Hepatocyte (in vitro differentiated cells): Measurements from ENCODE around the gene CREBBP. TPM values are rescaled to one million over a fixed set of nuclear protein-coding genes. Genes with fewer than 3 reads are reported as not detected.

Source experiments
- DNase-seq: peaks from one replicate; pipeline ENCODE4 v3.0.0-alpha.2; 2016; ENCODE audit warnings: low spot score
- H2AFZ ChIP-seq: fragments of 200-600 bp; sonication (generic); 2 replicates; pipeline ENCODE4 v1.6.0; 2016; ENCODE audit warnings: antibody characterized with exemption, mild to moderate bottlenecking
- H3K27ac ChIP-seq: fragments of 200-600 bp; sonication (generic); 2 replicates; pipeline ENCODE4 v1.5.1; 2016; ENCODE audit warnings: mild to moderate bottlenecking
- H3K27me3 ChIP-seq: fragments of 200-600 bp; sonication (generic); 2 replicates; pipeline ENCODE4 v1.6.1; 2016
- H3K36me3 ChIP-seq: fragments of 200-600 bp; sonication (generic); replicated peaks from 2 replicates; pipeline ENCODE4 v1.5.1; 2016; ENCODE audit warnings: low read depth; ENCODE audit not compliant: insufficient read depth
- H3K4me1 ChIP-seq: fragments of 200-600 bp; sonication (generic); 2 replicates; pipeline ENCODE4 v1.5.1; 2016; ENCODE audit warnings: mild to moderate bottlenecking, moderate library complexity; ENCODE audit not compliant: insufficient read depth
- H3K4me2 ChIP-seq: fragments of 200-600 bp; sonication (generic); 2 replicates; pipeline ENCODE4 v1.6.0; 2016
- H3K4me3 ChIP-seq: fragments of 200-600 bp; sonication (generic); 2 replicates; pipeline ENCODE4 v1.5.1; 2016; ENCODE audit warnings: mild to moderate bottlenecking
- H3K79me2 ChIP-seq: fragments of 200-600 bp; sonication (generic); 2 replicates; pipeline ENCODE4 v1.6.0; 2017; ENCODE audit warnings: mild to moderate bottlenecking
- H3K9me2 ChIP-seq: fragments of 200-600 bp; sonication (generic); replicated peaks from 2 replicates; pipeline ENCODE4 v1.6.0; 2017; ENCODE audit warnings: mild to moderate bottlenecking; ENCODE audit not compliant: insufficient read depth
- H3K9me3 ChIP-seq: fragments of 200-600 bp; sonication (generic); 2 replicates; pipeline ENCODE4 v1.5.1; 2016; ENCODE audit warnings: low read depth, mild to moderate bottlenecking
- H4K20me1 ChIP-seq: fragments of 200-600 bp; sonication (generic); 2 replicates; pipeline ENCODE4 v1.6.0; 2016; ENCODE audit warnings: mild to moderate bottlenecking; ENCODE audit not compliant: insufficient read depth, poor library complexity, severe bottlenecking
- EZH2 ChIP-seq: fragments of 200-600 bp; sonication (generic); IDR thresholded peaks from 2 replicates; pipeline ENCODE4 v1.6.1; 2016; ENCODE audit warnings: antibody characterized with exemption, mild to moderate bottlenecking, borderline replicate concordance
- EZH2phosphoT487 ChIP-seq: fragments of 200-600 bp; sonication (generic); IDR thresholded peaks from one replicate; pipeline ENCODE4 v1.6.1; 2018; ENCODE audit warnings: antibody characterized with exemption, mild to moderate bottlenecking, low read depth, moderate library complexity; ENCODE audit not compliant: unreplicated experiment, severe bottlenecking
- WGBS: methylation state at CpG from one replicate; pipeline ENCODE4 v1.1.6; 2016; ENCODE audit warnings: low lambda C conversion rate; ENCODE audit errors: missing lambda C conversion rate; 5-methylcytosine and 5-hydroxymethylcytosine counted together
- polyA plus RNA-seq: library from polyadenylated mRNA; unstranded; fragments of >200 nt; fragmentation: Nextera tagmentation; extraction: Ambion mirVana; gene quantifications from 2 replicates; pipeline ENCODE4 v1.2.1, GENCODE V29; 2016
- total RNA-seq: library from RNA; depleted of rRNA; stranded (reverse); fragments of >200 nt; gene quantifications from 2 replicates; pipeline ENCODE4 v1.2.3, GENCODE V29; 2014
- TF ChIP-seq, protein P1 (sequence below): fragments of 200-600 bp; sonication (generic); IDR thresholded peaks from 2 replicates; pipeline ENCODE4 v1.5.1; 2016; ENCODE audit warnings: antibody characterized with exemption, mild to moderate bottlenecking; ENCODE audit not compliant: poor library complexity

Gene CREBBP
- total and polyA plus RNA-seq, 2 experiments from 2014 or later = 18.9 to 31.5 TPM

DNA sequence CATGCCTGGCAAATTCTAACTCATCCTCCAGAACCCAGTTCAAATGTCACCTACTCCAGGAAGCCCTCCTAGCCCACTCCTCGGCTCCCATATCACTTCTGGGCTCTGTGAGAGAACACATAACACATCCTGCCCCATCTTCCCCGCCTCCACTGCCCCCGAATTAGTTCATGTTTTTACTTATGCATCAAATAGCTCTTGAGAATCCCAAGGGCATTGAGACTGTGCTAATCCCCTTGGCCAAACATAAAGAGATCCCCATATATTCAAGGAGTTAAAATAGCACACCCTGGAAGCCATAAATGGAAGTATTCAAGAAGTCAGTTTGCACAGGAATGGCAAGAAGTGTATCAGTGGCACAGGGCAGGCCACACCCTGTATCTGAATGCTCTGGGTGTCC is 2.0 kb upstream of the CREBBP start:
- Histone ChIP-seq H4K20me1 (peaks cover 23% of the 10 kb centered on the region), H3K9me3 (no peaks in the 10 kb centered on the region), H3K9me2 (no peaks in the 10 kb centered on the region), H3K4me3 (no peak overlapping the region), H3K27me3 (no peaks in the 10 kb centered on the region), H3K79me2 (peaks cover 27% of the 10 kb centered on the region), H2AFZ (no peak overlapping the region), H3K36me3 (no peaks in the 10 kb centered on the region), H3K4me2 (no peak overlapping the region), H3K27ac (no peak overlapping the region), H3K4me1 (peaks cover 15% of the 10 kb centered on the region)
- no peak for DNase-seq
- TF ChIP-seq, protein P1, sequence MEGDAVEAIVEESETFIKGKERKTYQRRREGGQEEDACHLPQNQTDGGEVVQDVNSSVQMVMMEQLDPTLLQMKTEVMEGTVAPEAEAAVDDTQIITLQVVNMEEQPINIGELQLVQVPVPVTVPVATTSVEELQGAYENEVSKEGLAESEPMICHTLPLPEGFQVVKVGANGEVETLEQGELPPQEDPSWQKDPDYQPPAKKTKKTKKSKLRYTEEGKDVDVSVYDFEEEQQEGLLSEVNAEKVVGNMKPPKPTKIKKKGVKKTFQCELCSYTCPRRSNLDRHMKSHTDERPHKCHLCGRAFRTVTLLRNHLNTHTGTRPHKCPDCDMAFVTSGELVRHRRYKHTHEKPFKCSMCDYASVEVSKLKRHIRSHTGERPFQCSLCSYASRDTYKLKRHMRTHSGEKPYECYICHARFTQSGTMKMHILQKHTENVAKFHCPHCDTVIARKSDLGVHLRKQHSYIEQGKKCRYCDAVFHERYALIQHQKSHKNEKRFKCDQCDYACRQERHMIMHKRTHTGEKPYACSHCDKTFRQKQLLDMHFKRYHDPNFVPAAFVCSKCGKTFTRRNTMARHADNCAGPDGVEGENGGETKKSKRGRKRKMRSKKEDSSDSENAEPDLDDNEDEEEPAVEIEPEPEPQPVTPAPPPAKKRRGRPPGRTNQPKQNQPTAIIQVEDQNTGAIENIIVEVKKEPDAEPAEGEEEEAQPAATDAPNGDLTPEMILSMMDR = no peak
- TF ChIP-seq EZH2 (no peak), EZH2phosphoT487 (no peak)
- WGBS = 96% methylated on average over 3 of the region's 3 CpGs

DNA sequence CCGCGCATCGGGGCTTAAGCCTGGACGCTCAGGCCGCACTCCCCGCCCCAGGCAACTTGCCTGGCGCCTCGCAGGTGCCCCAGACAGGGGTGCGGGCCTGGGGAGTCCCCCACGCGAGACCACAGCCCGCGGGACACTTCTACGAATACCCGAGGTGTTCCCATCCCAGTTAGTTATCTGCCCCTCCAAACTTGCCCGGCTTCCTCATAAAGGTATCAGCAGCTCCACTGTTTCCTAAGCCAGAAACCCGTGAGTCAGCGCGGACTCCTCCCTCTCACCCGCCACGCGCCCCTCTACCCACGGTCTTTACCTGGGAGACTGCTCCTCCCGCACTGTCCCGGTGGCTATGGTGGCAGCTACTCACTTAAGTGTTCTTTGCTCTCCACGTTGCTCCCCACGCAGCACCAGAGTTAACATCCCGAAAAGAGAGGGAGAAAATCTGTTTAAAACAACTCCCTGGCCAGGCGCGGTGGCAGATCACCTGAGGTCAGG is 1.0 kb upstream of the CREBBP start:
- Histone ChIP-seq H3K36me3 (no peaks in the 10 kb centered on the region), H2AFZ (peak overlapping the region; percentile 95), H3K79me2 (peaks cover 37% of the 10 kb centered on the region), H4K20me1 (peaks cover 33% of the 10 kb centered on the region), H3K9me3 (no peaks in the 10 kb centered on the region), H3K4me1 (peaks cover 25% of the 10 kb centered on the region), H3K4me3 (peak overlapping the region; percentile 77), H3K4me2 (peak overlapping the region; percentile 100), H3K9me2 (no peaks in the 10 kb centered on the region), H3K27me3 (no peaks in the 10 kb centered on the region), H3K27ac (peak overlapping the region; percentile 94)
- WGBS = 55% methylated on average over 29 of the region's 30 CpGs
- peak; percentile 51 for DNase-seq
- TF ChIP-seq, protein P1 = no peak
- TF ChIP-seq EZH2 (no peak), EZH2phosphoT487 (no peak)

DNA sequence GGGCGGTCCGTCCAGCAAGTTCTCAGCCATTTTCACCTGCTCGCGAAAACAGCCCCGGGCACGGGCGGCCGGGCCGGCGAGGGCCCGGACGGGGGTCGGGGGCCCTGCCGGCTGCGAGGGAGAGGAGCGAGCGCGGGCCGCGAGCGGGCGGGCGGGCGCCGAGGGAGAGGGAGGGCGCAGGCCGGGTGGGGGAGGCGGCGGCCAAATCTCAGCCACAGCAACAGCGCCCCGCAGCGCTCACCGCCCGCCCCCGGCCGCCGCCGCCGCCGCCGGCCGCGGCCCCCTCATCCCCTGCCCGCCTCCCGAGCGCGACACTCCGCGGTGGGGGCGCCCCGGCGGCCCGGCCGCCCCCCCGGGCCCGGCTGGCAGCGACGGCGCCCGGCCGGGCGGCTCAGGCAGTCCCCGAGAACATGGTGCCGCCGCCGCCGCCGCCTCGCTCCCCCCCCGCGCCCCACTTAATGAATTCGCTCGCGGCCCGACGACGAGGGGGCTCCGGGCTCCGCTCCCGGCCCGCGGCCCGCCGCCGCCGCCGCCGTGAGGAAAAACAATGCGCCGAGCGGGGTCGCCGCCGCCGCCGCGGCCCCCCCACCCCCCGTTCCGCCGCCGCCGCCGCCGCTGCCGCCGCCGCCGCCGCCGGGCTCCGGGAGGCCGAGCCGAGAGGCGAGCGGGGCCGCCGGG is 487 bp downstream of the CREBBP start:
- no peaks in the 10 kb centered on the region for H3K36me3 ChIP-seq
- H3K9me3 ChIP-seq = no peaks in the 10 kb centered on the region
- 0% methylated on average over 10 of the region's 117 CpGs for WGBS
- H3K4me1 ChIP-seq = peaks cover 34% of the 10 kb centered on the region
- H3K79me2 ChIP-seq = peaks cover 52% of the 10 kb centered on the region
- TF ChIP-seq, protein P1 = peak; percentile 18
- no peak for TF ChIP-seq EZH2
- H3K27me3 ChIP-seq = no peaks in the 10 kb centered on the region
- peak overlapping the region; percentile 98 for H3K4me3 ChIP-seq
- H4K20me1 ChIP-seq = peaks cover 48% of the 10 kb centered on the region
- peak overlapping the region; percentile 85 for H3K4me2 ChIP-seq
- H3K27ac ChIP-seq = peak overlapping the region; percentile 85
- no peak overlapping the region for H2AFZ ChIP-seq
- no peaks in the 10 kb centered on the region for H3K9me2 ChIP-seq
- DNase-seq = peak; percentile 92
